Right atrium auricular region (tissue), 2 donors: ENCODE data around the gene LBX2. TPM values are rescaled to one million over a fixed set of nuclear protein-coding genes. Genes with fewer than 3 reads are reported as not detected.

Experiments
- DNase-seq: peaks from one replicate; pipeline ENCODE4 v3.0.0-alpha.2; 2019; ENCODE audit warnings: low spot score
- H3K27ac ChIP-seq, 2 donors: fragments of 200-600 bp; sonication (generic); 1 replicate in 1 of 2; 2 replicates in 1 of 2; pipeline ENCODE4 v1.5.1; 2016 to 2019
- H3K27me3 ChIP-seq, 2 donors: fragments of 200-600 bp; sonication (generic); one replicate each; pipeline versions ENCODE4 v1.5.1 to v1.6.0; 2017 to 2019
- H3K36me3 ChIP-seq: fragments of 200-600 bp; sonication (generic); one replicate; pipeline ENCODE4 v1.5.1; 2016
- H3K4me1 ChIP-seq, 2 donors: fragments of 200-600 bp; sonication (generic); one replicate each; pipeline versions ENCODE4 v1.5.1 to v1.6.0; 2017 to 2019
- H3K4me3 ChIP-seq, 2 donors: fragments of 200-600 bp; sonication (generic); 1 replicate in 1 of 2; 2 replicates in 1 of 2; pipeline ENCODE4 v1.5.1; 2017 to 2019; ENCODE audit warnings: mild to moderate bottlenecking in 1 of 2, moderate library complexity in 1 of 2
- H3K9me3 ChIP-seq, 2 donors: fragments of 200-600 bp; sonication (generic); one replicate each; pipeline ENCODE4 v1.5.1; 2019
- CTCF ChIP-seq, 2 donors: fragments of 200-600 bp; sonication (generic); IDR thresholded peaks; one replicate each; pipeline ENCODE4 v1.5.1; 2019; ENCODE audit warnings: antibody characterized with exemption in 2 of 2
- total RNA-seq, 2 donors: library from RNA; depleted of rRNA; stranded (reverse); fragments of >200 nt; gene quantifications; one replicate each; pipeline ENCODE4 v1.1.0, GENCODE V29; 2016

Gene LBX2
- total RNA-seq, 2 donors from 2014 or later, result 0.83 to 1.0 TPM

DNA sequence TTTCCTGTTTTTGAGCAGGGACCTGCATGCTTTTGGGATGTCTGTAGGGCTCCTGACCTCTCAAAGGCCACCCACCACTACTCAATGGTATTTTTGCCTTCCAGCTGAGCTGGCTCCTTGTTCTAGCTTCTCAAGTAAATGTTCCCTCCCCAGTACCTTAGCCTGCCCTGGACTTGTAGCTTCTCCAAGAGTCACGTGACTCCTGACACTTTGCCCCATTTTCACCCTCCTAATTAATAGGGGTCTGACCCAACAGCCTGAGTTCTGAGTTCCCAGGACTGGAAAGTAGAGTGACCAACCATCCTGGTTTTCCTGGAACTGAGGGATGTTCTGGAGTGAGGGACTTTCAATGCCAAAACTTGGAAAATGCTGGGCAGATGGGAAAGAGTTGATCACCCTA lies 4.0 kb downstream of the LBX2 start:
- Histone ChIP-seq H3K4me3 (no peak overlapping the region), H3K27ac (no peak overlapping the region), H3K4me1 (peaks cover 0 to 29% of the 10 kb centered on the region in 2 donors), H3K27me3 (peaks cover 17 to 21% of the 10 kb centered on the region in 2 donors), H3K9me3 (no peaks in the 10 kb centered on the region), H3K36me3 (peaks cover 32% of the 10 kb centered on the region)
- TF ChIP-seq CTCF (IDR thresholded peaks at IDR 0.05), result no peak
- no peak for DNase-seq

DNA sequence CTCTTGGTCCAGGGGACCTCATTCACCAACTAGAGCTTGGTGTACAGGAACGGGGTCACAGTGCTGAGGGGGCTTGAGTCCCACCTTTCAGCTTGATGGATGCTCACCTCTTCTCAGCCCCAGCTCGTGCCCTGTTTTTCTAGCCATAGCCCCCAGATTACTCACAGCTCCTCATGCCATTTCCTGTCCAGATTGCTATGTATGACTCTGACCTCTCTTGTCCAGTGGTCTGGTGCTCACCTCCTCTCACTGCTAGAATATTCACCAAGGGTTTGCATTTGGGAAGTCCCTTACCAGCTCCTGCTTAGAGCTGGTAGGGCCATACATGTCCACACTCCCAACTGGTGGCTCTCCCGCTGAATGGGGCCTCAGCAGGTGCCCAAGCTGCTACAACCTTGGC lies 5.9 kb downstream of the LBX2 start:
- no peak overlapping the region for H3K4me3 ChIP-seq
- H3K27ac ChIP-seq, result no peak overlapping the region
- H3K27me3 ChIP-seq, result peaks cover 8 to 12% of the 10 kb centered on the region in 2 donors
- peaks cover 36% of the 10 kb centered on the region for H3K36me3 ChIP-seq
- H3K9me3 ChIP-seq, result no peaks in the 10 kb centered on the region
- DNase-seq, result no peak
- H3K4me1 ChIP-seq, result peaks cover 0 to 14% of the 10 kb centered on the region in 2 donors
- no peak for TF ChIP-seq CTCF (IDR thresholded peaks at IDR 0.05)

DNA sequence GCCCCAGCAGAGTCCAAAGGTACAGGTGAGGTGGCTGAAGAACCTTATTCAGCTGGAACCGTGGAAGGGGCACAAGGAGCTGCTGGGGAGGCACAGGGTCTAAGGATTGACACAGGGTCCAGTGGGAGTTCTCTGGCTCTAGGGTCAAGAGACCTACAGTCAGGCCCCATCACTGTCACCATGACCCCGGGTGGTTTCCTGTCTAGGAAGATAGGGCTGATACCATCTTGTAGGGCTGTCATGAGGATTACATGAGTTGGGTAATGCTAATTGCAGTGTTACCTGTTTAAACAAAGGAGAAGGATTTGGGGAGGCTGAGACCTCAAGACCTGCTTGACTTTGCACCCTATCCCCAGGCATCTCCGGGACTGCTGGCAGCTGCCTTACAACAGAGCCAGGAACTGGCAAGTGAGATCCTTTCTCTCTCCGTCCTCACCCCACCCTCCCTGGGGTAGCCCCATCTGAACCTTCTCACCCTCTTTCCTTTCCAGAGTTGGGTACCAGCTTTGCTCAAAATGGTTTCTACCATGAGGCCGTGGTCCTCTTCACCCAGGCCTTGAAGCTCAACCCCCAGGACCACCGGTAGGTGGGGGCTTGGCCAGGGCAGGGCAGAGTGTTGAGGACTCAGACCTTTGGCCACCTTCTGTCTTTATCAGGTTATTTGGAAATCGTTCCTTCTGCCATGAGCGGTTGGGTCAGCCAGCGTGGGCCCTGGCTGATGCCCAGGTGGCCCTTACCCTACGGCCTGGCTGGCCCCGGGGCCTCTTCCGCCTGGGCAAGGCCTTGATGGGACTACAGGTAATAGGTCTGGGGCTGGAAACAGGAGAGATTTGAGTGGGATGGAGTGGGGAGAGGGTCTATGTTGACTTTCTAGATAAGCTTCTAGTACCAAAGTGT lies 7.5 kb downstream of the LBX2 start:
- Histone ChIP-seq H3K4me1 (no peaks in the 10 kb centered on the region), H3K27ac (no peak overlapping the region), H3K36me3 (peaks cover 40% of the 10 kb centered on the region), H3K27me3 (no peaks in the 10 kb centered on the region), H3K4me3 (no peak overlapping the region), H3K9me3 (no peaks in the 10 kb centered on the region)
- TF ChIP-seq CTCF (IDR thresholded peaks at IDR 0.05), result no peak
- DNase-seq, result no peak

DNA sequence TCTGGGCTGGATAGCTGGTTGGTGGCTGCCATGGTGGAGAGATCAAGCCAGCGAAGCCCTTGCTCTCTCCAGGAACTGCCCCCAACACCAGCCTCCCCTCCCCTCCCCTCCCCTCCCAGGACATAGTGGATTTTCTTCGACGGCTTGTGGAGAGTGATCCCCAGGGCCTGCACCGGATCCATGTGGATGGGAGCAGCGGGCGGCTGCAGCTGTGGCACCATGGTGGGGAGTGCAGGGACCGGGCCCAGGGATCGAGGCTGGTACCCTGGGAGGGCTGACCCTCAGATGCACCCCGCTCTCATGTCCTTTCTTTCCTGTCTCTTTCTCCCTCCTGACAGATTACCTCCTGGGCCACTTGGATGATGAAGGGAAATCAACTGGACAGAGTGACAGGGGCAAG lies 9.5 kb downstream of the LBX2 start:
- no peak for TF ChIP-seq CTCF (IDR thresholded peaks at IDR 0.05)
- no peak for DNase-seq
- H3K27ac ChIP-seq, result no peak overlapping the region
- no peak overlapping the region for H3K4me3 ChIP-seq
- H3K4me1 ChIP-seq, result no peaks in the 10 kb centered on the region
- no peaks in the 10 kb centered on the region for H3K27me3 ChIP-seq
- no peaks in the 10 kb centered on the region for H3K9me3 ChIP-seq
- H3K36me3 ChIP-seq, result peaks cover 43% of the 10 kb centered on the region

GRCh38 chr2:74488643-74489481 lies 10.5 kb downstream of the LBX2 start:
- Histone ChIP-seq H3K4me1 (peaks cover 0 to 6% of the 10 kb centered on the region in 2 donors), H3K27ac (no peak overlapping the region), H3K36me3 (peaks cover 43% of the 10 kb centered on the region), H3K27me3 (no peaks in the 10 kb centered on the region), H3K9me3 (no peaks in the 10 kb centered on the region), H3K4me3 (no peak overlapping the region)
- no peak for DNase-seq
- no peak for TF ChIP-seq CTCF (IDR thresholded peaks at IDR 0.05)
